NB4 (cell line): Measurements from ENCODE around the gene KRT36.

Experiments
- POLR2A ChIP-seq: IDR thresholded peaks from 2 replicates; pipeline ENCODE4 v1.6.1; 2011; ENCODE audit warnings: mild to moderate bottlenecking; ENCODE audit not compliant: insufficient read length; ENCODE audit errors: extremely low read depth
- TF ChIP-seq, protein P1 (sequence below): IDR thresholded peaks from one replicate; pipeline ENCODE4 v1.5.1; 2012; ENCODE audit warnings: low read depth, low read length

DNA sequence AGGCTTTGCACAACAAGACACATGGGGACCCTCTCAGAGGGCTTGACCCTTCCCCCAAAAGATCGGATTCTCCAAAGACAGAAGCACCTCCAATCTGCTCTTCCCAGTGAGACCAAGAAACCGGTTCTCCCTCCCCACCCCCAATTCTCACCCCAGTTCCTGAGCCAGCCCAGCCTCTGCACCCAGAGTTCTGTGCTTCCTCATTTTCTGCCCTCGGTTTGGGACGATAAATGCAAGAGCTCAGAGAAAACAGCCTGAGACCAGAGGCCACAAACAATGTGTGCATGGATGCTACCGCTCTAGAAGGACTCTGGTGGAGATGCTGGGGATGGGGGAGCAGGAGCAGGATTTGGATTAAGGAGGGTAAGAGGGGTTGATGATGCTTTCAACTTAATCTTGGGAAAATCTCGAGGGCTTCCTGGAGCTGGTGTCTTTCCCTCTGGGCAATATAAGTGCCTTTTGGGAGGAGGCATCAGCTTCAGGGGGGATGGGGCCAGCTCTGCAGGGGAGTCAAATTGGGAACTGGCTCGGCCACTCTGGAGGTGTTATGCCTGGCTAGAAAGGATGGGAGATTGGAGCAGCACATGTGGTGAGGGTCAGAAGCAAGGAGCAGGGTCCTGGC is 22.9 kb upstream of the KRT36 start:
- TF ChIP-seq POLR2A = no peak
- TF ChIP-seq, protein P1, sequence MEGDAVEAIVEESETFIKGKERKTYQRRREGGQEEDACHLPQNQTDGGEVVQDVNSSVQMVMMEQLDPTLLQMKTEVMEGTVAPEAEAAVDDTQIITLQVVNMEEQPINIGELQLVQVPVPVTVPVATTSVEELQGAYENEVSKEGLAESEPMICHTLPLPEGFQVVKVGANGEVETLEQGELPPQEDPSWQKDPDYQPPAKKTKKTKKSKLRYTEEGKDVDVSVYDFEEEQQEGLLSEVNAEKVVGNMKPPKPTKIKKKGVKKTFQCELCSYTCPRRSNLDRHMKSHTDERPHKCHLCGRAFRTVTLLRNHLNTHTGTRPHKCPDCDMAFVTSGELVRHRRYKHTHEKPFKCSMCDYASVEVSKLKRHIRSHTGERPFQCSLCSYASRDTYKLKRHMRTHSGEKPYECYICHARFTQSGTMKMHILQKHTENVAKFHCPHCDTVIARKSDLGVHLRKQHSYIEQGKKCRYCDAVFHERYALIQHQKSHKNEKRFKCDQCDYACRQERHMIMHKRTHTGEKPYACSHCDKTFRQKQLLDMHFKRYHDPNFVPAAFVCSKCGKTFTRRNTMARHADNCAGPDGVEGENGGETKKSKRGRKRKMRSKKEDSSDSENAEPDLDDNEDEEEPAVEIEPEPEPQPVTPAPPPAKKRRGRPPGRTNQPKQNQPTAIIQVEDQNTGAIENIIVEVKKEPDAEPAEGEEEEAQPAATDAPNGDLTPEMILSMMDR = no peak
